Activated naive CD4-positive, alpha-beta T cell treated with anti-CD3 and anti-CD28 coated beads, Interleukin-2, amount 50 U/mL, for 72 hours (primary cell): ENCODE results near the gene PARD3B. TPM values are rescaled to one million over a fixed set of nuclear protein-coding genes. Genes with fewer than 3 reads are reported as not detected.

Experiments used
- ATAC-seq, 2 donors: fragments of 150-1000 bp; cut with Tn5 transposase; 2 replicates each; pipeline ENCODE4 v1.10.0; 2021; ENCODE audit warnings: mild to moderate bottlenecking in 2 of 2, moderate library complexity in 2 of 2
- DNase-seq, 2 donors: peaks; one replicate each; pipeline ENCODE4 v3.0.0; 2021 to 2022; ENCODE audit warnings: low spot score in 2 of 2
- H3K27ac Mint-ChIP-seq, 2 donors: one replicate each; pipeline ENCODE4 v1.8.0; 2022; ENCODE audit warnings: mild to moderate bottlenecking in 2 of 2, mixed read lengths in 2 of 2
- H3K36me3 Mint-ChIP-seq, 2 donors: one replicate each; pipeline ENCODE4 v1.8.0; 2022; ENCODE audit warnings: mixed read lengths in 2 of 2
- H3K9me3 Mint-ChIP-seq, 2 donors: one replicate each; pipeline ENCODE4 v1.8.0; 2022; ENCODE audit warnings: mixed read lengths in 2 of 2
- total RNA-seq, 2 donors: library from RNA; stranded (reverse); gene quantifications; one replicate each; pipeline ENCODE4 v1.2.3, GENCODE V29; 2022

The PARD3B gene
- total RNA-seq, 2 donors from 2014 or later, result 0.09 to 0.35 TPM

DNA sequence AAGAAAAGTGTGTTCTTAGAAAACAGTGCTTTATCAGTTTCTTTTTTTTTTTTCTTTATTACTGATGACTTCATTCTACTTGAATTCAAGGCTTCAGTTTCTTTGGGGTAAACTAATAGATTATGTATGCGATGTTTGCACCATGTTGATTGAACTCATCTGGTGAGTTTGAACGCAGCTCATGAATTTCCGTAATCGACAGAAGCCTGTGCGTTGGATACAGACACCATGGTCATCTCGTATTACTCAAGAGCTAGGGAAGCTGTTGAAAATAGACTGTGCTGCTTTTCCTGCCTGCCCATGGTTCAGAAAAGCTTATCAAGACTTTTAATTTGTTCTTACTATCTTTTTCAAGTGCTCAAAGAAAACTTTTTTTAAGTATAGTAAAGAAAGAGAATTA, 951.5 kb downstream of the PARD3B start:
- DNase-seq, result no peak
- no peak for ATAC-seq
- no peaks in the 10 kb centered on the region for H3K36me3 Mint-ChIP-seq
- H3K9me3 Mint-ChIP-seq, result no peaks in the 10 kb centered on the region
- H3K27ac Mint-ChIP-seq, result no peak overlapping the region

DNA sequence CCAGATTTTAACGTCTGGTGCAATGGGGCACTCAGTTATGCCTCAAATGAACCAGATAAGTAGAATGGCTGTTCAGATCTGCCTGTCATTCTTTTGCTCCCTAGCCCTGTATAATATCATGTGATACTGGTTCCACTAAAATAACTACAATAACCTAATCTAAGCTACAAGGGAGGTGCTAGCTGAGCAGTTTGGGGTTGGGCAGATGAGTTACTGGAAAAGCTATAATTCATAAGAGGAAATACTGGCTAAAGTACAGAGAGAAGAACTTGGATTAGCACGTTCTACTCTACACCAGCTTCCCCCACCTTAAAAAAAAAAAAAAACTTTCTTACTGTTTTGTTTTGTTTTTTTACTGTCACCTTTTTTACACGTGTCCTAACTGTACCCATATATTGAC, 953.7 kb downstream of the PARD3B start:
- DNase-seq (no peak), ATAC-seq (no peak)
- H3K27ac Mint-ChIP-seq, result no peak overlapping the region
- H3K36me3 Mint-ChIP-seq, result no peaks in the 10 kb centered on the region
- H3K9me3 Mint-ChIP-seq, result no peaks in the 10 kb centered on the region

GRCh38 chr2:205500065-205500464, 954.8 kb downstream of the PARD3B start:
- H3K36me3 Mint-ChIP-seq, result no peaks in the 10 kb centered on the region
- no peak overlapping the region for H3K27ac Mint-ChIP-seq
- no peak for ATAC-seq
- no peaks in the 10 kb centered on the region for H3K9me3 Mint-ChIP-seq
- no peak for DNase-seq

DNA sequence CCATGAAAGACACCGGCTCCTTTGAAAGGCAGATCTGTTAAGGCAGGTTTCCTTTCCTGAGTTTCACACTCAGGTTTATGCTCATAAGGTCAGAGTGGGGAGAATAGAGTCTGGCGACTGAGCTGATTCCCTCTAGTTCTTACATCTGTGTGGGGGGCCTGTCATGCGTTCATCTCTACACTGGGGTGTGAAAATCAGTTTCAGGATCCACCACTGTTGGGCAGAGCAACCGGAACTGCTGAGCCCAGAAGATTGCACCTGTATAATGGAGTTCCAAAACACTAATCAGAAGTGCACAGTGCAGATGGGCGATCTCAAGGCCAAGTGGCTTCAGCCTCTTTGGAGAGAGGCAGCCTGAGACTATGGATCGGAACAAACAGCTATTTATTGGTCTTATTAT, 955.7 kb downstream of the PARD3B start:
- DNase-seq (no peak), ATAC-seq (no peak)
- Mint-ChIP-seq H3K27ac (no peak overlapping the region), H3K9me3 (no peaks in the 10 kb centered on the region), H3K36me3 (no peaks in the 10 kb centered on the region)

DNA sequence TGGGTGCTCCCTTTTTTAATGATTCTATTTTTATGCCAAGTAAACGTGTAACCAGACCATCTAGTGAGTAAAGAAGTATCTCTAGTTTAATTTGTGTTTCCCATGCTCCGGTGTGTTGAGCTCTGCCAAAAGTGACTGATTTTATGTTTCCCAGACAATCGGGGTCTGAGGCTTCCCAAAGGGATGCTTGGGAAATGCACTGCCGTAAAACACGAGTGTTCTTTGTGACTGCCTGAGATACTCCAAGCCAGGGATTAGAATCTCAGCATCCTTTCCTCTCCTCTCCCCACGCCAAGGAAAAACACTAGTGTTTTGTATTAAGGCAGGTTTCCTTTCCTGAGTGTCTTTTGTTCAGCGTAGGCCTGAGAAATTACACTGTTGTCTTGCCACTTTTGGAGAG, 956.6 kb downstream of the PARD3B start:
- Mint-ChIP-seq H3K27ac (no peak overlapping the region), H3K36me3 (no peaks in the 10 kb centered on the region)

GRCh38 chr2:205505371-205505770, 960.1 kb downstream of the PARD3B start:
- ATAC-seq (no peak), DNase-seq (no peak)
- Mint-ChIP-seq H3K9me3 (no peaks in the 10 kb centered on the region), H3K27ac (no peak overlapping the region), H3K36me3 (no peaks in the 10 kb centered on the region)

More for the DNA sequence above, 956.6 kb downstream of the PARD3B start:
- DNase-seq, result no peak
- no peak for ATAC-seq
- H3K9me3 Mint-ChIP-seq, result no peaks in the 10 kb centered on the region

- DNase-seq (no peak), ATAC-seq (no peak)
- Mint-ChIP-seq H3K36me3 (no peaks in the 10 kb centered on the region), H3K9me3 (no peaks in the 10 kb centered on the region), H3K27ac (no peak overlapping the region)
These were observed 964.4 kb downstream of the PARD3B start for GRCh38 chr2:205509655-205510054.

DNA sequence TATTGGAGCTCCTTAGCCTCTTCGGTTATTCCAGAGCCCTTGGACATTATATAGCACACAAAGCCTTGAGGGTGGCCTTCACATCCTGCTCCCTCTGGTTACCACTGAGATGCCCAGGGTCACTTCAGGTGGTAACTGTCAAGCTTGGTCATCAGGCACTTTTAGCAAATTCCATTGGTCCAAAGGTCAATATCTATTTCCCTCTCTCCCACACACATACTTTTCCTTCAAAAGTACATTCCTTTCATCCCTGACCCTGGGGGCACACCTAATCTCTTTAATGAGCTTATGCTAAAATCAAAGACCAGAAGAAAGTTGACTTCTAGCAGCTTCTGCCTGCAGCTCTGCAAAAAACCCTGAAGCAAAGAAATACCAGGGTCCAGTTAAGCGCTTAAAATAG, 965.1 kb downstream of the PARD3B start:
- H3K36me3 Mint-ChIP-seq, result no peaks in the 10 kb centered on the region
- no peaks in the 10 kb centered on the region for H3K9me3 Mint-ChIP-seq
- no peak overlapping the region for H3K27ac Mint-ChIP-seq
- DNase-seq (no peak), ATAC-seq (no peak)

DNA sequence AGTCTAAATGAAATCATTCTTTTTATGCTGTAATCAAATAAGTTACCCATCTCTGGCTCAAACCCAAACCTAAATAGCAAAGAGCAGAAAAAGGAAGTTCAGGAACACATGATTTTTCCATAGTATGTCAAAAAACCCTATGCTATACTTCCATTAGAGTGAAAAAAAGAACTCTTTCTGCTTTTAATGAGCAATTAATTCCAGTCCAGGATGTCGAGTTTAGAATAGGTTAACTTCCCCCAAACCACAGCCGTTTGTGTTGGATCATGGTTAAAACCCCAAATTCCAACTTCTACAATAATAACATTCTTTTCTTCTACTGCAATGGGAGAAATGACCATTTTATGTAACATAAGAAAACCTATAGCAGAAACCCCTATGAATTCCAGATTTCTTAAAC, 965.9 kb downstream of the PARD3B start:
- no peak for ATAC-seq
- Mint-ChIP-seq H3K9me3 (no peaks in the 10 kb centered on the region), H3K27ac (no peak overlapping the region), H3K36me3 (no peaks in the 10 kb centered on the region)
- no peak for DNase-seq

- Mint-ChIP-seq H3K27ac (no peak overlapping the region), H3K36me3 (no peaks in the 10 kb centered on the region), H3K9me3 (no peaks in the 10 kb centered on the region)
- no peak for DNase-seq
- no peak for ATAC-seq
These were observed 966.4 kb downstream of the PARD3B start for GRCh38 chr2:205511641-205512040.

- ATAC-seq, result no peak
- no peak overlapping the region for H3K27ac Mint-ChIP-seq
- DNase-seq, result no peak
These were observed 975.0 kb downstream of the PARD3B start for GRCh38 chr2:205520311-205520710.

DNA sequence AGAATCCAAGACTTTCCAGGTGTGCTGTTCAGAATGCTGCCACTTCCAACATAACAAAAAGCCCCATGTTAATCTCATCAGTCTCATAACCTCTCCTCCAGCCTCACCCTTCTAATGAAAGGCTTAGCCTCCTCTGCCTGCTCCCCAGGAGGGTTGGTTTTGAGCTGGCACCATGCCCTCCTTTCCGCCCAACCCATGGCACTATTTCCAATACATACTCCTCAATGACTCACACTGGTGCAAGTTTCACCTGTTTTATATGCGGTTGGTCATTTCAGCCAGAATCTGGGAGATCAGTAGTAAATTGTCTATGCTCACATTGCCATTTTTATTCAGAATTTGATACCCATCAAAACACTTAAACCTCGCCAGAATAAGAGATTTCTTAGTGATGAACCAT, 979.4 kb downstream of the PARD3B start:
- no peak overlapping the region for H3K27ac Mint-ChIP-seq
- no peak for DNase-seq
- no peak for ATAC-seq
- no peaks in the 10 kb centered on the region for H3K36me3 Mint-ChIP-seq
- H3K9me3 Mint-ChIP-seq, result peaks cover 0 to 2% of the 10 kb centered on the region in 2 donors

More at GRCh38 chr2:205520311-205520710, 975.0 kb downstream of the PARD3B start:
- no peaks in the 10 kb centered on the region for H3K36me3 Mint-ChIP-seq
- peaks cover 0 to 11% of the 10 kb centered on the region in 2 donors for H3K9me3 Mint-ChIP-seq

DNA sequence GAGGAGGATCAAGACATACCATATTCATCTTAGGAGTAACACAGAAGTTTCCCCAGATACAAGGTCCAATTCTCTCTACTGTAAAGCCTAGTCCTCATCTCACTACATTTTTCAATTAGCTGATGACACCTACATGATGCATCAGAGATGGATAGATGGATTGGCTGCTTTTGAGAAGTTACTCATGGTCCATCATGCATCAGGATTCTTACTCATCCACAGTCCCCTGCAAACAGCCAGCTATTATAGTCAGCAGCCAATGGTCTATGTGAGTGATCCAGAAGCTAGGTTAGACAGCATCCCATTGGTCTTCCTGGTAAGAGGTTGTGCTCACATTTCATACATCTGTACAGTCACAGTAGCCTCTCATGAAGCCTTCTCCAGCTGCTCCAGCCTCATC, 982.5 kb downstream of the PARD3B start:
- no peak overlapping the region for H3K27ac Mint-ChIP-seq
- H3K9me3 Mint-ChIP-seq, result no peaks in the 10 kb centered on the region
- DNase-seq, result no peak
- peak; percentile 58 to 79 for ATAC-seq
- H3K36me3 Mint-ChIP-seq, result no peaks in the 10 kb centered on the region

- no peaks in the 10 kb centered on the region for H3K36me3 Mint-ChIP-seq
- ATAC-seq (no peak), DNase-seq (no peak)
- no peak overlapping the region for H3K27ac Mint-ChIP-seq
- peaks cover 0 to 5% of the 10 kb centered on the region in 2 donors for H3K9me3 Mint-ChIP-seq
These were observed 985.8 kb downstream of the PARD3B start for GRCh38 chr2:205531072-205531471.

DNA sequence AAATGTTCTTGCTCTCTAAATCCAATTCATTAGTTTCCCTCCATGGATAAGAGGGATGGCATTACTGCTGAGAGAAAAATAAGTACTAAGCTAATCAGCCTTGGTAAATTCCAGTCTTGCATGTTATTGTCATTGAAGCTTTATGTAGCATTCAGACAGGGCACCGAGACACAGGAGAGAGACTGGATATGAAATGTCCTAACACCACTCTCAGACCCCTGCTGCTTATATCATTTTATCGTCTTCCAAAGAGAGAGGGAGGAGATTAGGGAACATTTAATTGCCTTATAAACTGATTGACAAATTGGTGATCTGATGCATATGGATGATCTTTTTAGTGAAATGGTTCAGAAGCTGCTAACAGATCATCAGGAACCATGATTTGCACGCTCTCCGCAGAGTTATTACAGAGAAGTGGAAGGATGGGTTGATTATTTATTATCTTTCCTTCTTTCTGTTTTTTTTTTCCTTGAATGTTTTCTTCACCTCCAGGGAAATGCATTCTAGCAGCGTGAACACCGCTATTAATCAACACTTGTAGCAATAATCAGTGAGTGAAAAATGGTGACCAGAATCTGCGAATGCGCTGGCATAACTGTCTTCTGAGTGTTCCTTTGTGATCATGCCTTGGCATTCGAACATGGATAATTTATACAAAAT, 986.3 kb downstream of the PARD3B start:
- Mint-ChIP-seq H3K9me3 (peaks cover 0 to 5% of the 10 kb centered on the region in 2 donors), H3K27ac (no peak overlapping the region), H3K36me3 (no peaks in the 10 kb centered on the region)
- no peak for ATAC-seq
- no peak for DNase-seq

- Mint-ChIP-seq H3K9me3 (peaks cover 0 to 5% of the 10 kb centered on the region in 2 donors), H3K36me3 (no peaks in the 10 kb centered on the region), H3K27ac (no peak overlapping the region)
- ATAC-seq, result no peak
- no peak for DNase-seq
These were observed 989.7 kb downstream of the PARD3B start for GRCh38 chr2:205535001-205535400.

GRCh38 chr2:205539603-205540002, 994.3 kb downstream of the PARD3B start:
- ATAC-seq (peak in 1 of 2 donors; percentile 56), DNase-seq (no peak)
- H3K27ac Mint-ChIP-seq, result no peak overlapping the region
- no peaks in the 10 kb centered on the region for H3K9me3 Mint-ChIP-seq
- H3K36me3 Mint-ChIP-seq, result no peaks in the 10 kb centered on the region

DNA sequence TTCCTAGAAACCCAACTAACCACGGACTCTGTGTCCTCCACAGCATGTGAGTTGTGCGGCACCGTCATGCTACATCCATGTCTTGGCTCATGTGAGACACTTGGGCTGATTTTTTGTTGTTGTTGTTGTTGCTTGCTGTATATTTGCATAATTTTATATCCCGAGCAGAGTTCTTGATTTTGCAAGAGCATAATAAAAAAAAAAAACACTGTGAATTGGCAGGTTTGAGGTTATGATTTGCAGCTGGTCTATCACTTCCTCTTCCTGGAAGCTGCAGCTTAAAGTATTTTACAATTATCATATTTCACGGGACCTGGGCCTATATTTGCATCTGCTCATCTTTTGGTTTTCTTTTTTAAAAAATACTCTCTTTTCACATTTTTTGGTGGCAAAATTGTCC, 994.8 kb downstream of the PARD3B start:
- Mint-ChIP-seq H3K27ac (no peak overlapping the region), H3K36me3 (no peaks in the 10 kb centered on the region), H3K9me3 (no peaks in the 10 kb centered on the region)
- ATAC-seq (no peak), DNase-seq (no peak)
